ENCODE data around the gene UQCR11.

Gene UQCR11

DNA sequence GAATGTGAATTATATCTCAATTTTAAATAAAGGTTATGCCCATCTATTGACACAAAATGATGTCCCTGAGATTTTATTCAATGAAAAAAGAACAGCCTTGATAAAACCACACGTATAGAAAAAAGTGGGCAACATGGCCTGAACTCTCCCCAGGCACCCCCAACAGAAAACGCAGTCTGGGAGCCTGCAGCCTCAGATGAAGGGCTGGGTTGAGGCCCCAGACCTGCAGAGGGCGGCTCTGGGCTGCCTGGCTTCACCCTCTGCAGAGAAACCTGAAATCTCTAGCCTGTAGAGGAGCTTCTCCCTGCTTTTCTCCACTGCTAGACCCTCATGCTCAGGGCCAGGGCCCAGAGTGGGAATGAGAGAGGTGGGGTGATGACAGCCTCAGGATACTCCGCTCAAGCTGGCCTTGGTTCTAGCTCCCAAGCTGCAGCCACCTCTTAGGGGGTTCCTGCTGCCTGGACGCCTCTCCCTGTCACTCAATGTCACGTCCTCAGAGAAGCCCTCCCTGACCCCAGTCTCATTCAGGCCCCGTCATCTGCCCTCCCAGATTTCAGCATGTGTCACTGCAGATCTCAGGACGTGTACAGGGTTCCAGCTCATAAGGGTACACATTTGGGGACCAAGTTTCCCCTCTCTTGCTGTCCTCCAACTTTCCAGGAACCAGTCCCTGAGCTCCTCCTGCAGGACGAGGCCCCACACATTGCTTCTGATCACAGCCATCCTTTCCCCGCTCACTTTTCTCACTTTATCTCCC, 14.4 kb downstream of the UQCR11 start:
- TF ChIP-seq, protein P1, sequence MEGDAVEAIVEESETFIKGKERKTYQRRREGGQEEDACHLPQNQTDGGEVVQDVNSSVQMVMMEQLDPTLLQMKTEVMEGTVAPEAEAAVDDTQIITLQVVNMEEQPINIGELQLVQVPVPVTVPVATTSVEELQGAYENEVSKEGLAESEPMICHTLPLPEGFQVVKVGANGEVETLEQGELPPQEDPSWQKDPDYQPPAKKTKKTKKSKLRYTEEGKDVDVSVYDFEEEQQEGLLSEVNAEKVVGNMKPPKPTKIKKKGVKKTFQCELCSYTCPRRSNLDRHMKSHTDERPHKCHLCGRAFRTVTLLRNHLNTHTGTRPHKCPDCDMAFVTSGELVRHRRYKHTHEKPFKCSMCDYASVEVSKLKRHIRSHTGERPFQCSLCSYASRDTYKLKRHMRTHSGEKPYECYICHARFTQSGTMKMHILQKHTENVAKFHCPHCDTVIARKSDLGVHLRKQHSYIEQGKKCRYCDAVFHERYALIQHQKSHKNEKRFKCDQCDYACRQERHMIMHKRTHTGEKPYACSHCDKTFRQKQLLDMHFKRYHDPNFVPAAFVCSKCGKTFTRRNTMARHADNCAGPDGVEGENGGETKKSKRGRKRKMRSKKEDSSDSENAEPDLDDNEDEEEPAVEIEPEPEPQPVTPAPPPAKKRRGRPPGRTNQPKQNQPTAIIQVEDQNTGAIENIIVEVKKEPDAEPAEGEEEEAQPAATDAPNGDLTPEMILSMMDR (IDR thresholded peaks at IDR 0.05), result no peak
- TF ChIP-seq ZFX (IDR thresholded peaks at IDR 0.05; ENCODE audit: borderline replicate concordance), result no peak

DNA sequence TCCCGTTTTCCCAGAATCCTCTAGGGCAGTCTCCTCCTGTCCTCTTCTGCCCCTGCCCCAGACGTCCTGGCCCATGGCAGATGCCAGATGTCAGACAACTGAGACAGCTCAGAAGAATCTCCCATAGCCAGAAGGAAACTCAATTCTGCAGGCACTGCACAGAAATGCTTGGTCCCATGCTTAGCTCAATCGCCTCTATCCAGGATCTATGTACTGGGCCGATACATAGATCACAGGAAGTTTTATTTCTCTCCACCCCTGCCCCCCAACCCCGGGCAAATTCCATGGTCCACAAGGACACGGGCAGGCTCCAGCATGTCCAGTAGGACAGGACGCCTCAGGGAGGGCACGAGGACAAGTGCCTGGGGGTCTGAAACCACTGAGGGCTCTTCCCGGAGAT, 17.4 kb downstream of the UQCR11 start:
- no peak for TF ChIP-seq ZFX (IDR thresholded peaks at IDR 0.05; ENCODE audit: borderline replicate concordance)
- TF ChIP-seq, protein P1 (IDR thresholded peaks at IDR 0.05), result no peak
- peak overlapping the region; percentile 99 for H3K27ac ChIP-seq

More for the DNA sequence above, 14.4 kb downstream of the UQCR11 start:
- H3K27ac ChIP-seq, result peak overlapping the region; percentile 99

DNA sequence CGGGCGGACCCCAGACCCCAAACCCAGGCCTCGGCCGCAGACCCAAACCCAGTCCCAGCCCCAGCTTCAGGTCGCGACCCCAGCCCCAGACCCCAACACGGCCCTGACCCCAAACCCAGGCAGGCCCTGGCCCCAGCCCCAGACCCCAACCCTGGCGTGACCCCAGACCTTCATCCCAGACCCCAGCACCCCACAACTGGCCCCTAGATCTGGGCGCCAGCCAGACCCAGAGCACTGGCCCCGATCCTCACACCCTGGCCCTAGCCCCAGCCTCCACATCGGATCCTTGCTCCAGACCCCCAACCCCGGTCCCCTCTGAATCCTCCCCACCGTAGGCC, 20.1 kb downstream of the UQCR11 start:
- TF ChIP-seq, protein P1 (IDR thresholded peaks at IDR 0.05), result no peak
- no peak for TF ChIP-seq ZFX (IDR thresholded peaks at IDR 0.05; ENCODE audit: borderline replicate concordance)

DNA sequence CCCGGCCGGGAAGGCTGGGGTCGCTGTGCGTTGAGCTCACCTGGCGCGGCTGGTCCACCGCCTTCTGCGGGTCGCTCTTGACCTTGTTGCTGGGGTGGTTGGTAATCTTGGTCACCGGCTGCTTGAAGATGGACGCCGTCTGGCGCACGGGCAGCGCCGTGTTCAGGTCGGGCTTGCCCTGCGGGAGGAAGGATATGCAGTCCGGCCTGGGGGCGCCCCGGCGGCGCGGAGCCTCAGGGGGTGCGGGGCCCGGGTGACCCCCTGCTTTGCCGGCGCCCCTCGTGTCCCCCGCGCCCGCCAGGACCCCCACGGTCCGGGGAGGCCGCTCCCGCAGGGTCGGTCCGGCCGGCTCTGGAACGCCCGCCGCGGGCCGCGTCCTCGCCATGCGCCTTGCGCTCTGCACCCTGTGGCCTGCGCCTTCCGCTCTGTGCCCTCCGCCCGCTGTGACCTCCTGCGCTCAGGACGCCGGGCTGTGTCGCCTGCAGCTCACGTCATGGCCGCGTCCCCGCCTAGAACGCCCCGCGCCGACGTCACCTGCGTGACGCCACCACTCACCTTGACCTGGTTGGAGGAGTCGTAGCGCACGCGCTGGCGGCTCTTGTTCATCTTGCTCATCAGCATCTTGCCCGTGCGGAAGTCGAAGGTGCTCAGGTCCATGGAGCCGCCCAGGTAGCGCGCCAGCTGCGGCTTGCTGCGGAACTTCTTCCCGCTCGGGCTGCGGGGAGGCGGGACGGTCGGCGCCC, 20.6 kb downstream of the UQCR11 start:
- TF ChIP-seq, protein P1 (IDR thresholded peaks at IDR 0.05), result no peak
- H3K27ac ChIP-seq, result no peak overlapping the region

More for the DNA sequence above, 20.1 kb downstream of the UQCR11 start:
- H3K27ac ChIP-seq, result no peak overlapping the region

DNA sequence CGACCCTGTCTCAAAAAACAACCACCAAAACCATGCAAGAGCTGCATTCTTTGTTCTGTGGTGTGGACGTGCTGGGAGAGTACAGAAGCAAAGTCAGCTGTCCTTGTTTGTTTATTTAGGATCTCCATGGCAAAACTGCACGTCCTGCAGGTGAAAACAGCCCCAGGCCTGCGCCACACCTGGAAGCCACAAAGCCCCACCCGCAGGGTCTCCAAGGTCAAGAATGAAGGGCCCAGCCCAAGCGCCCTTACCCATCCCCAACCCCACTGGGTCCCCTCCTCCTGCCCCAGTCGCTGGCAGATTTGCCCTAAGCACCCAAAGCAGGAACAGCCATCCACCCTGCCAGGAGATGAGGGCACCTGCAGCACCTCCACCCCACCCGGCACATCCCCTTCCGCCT, 23.1 kb downstream of the UQCR11 start:
- no peak for TF ChIP-seq ZFX (IDR thresholded peaks at IDR 0.05; ENCODE audit: borderline replicate concordance)
- TF ChIP-seq, protein P1 (IDR thresholded peaks at IDR 0.05), result no peak
- peak overlapping the region; percentile 25; the same call in 1 of the 2 replicates for H3K27ac ChIP-seq

DNA sequence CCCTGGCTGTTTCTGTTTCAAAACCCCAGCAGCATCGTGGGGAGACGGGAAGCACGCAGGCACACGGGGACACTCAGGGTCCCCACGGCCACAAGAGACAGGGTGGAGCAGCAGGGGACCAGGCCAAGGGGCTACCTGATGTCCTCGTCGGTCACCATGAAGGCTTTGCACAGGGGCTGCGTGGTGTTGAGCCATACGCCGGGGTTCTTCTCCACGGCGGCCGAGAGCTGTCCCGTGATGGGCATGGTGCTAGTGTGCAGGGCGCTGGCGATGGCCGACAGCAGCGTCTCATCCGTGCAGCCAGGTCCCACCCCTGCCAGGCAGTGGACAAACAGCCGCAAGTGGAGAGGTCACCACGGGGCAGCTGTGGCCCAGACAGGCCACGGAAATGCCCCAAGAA, 24.3 kb downstream of the UQCR11 start:
- H3K27ac ChIP-seq, result no peak overlapping the region
- TF ChIP-seq, protein P1 (IDR thresholded peaks at IDR 0.05), result no peak
- no peak for TF ChIP-seq ZFX (IDR thresholded peaks at IDR 0.05; ENCODE audit: borderline replicate concordance)

DNA sequence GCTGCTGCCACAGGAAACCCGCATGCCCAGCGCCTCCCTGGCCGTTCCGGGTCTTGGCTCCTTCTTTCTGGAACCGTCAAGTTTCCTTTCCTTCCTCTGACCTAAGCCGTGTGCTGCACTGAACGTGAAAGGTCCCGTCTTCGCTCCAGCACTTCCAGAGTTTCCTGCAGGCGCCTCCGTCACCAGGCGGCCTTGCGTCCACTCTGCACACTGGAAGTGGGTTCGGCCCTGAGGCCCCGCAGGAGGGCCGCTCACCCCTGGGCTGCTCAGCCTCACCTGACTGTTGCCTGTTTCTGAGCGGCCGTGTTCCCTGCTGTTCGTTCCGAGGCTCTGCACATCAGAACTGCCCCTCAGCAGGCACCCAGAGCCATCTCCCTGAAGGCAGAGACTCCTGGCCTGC, 24.9 kb downstream of the UQCR11 start:
- no peak overlapping the region for H3K27ac ChIP-seq
- TF ChIP-seq ZFX (IDR thresholded peaks at IDR 0.05; ENCODE audit: borderline replicate concordance), result no peak
- TF ChIP-seq, protein P1 (IDR thresholded peaks at IDR 0.05), result no peak

Data from 22Rv1 (cell line).